ENCODE results near the gene CYP27C1.

CYP27C1 gene

DNA sequence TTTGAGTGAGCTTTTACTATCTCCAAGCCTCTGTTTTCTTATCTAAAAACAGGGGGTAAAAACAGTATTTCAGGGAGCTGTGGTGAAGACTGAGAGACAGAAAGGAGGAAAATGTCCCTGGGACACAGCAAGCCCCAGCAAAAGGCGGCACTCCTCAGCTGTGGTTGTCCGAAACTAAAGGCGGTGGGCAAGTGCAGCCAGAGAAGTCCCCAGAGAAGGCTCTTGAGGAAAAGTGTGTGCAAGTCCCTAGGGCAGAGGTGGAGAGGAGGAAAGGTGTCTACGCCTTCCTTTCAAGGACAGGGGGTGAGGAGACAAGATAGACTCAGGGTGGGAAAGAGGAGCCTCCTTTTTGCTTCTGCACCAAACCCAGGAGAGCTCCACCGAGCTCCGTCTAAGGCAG, 45.5 kb downstream of the CYP27C1 start:
- no peak overlapping the region for H3K4me3 ChIP-seq (ENCODE audit: low read depth, low read length)
- TF ChIP-seq, protein P1, sequence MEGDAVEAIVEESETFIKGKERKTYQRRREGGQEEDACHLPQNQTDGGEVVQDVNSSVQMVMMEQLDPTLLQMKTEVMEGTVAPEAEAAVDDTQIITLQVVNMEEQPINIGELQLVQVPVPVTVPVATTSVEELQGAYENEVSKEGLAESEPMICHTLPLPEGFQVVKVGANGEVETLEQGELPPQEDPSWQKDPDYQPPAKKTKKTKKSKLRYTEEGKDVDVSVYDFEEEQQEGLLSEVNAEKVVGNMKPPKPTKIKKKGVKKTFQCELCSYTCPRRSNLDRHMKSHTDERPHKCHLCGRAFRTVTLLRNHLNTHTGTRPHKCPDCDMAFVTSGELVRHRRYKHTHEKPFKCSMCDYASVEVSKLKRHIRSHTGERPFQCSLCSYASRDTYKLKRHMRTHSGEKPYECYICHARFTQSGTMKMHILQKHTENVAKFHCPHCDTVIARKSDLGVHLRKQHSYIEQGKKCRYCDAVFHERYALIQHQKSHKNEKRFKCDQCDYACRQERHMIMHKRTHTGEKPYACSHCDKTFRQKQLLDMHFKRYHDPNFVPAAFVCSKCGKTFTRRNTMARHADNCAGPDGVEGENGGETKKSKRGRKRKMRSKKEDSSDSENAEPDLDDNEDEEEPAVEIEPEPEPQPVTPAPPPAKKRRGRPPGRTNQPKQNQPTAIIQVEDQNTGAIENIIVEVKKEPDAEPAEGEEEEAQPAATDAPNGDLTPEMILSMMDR (IDR thresholded peaks at IDR 0.05; ENCODE audit: low read depth, low read length): no peak

DNA sequence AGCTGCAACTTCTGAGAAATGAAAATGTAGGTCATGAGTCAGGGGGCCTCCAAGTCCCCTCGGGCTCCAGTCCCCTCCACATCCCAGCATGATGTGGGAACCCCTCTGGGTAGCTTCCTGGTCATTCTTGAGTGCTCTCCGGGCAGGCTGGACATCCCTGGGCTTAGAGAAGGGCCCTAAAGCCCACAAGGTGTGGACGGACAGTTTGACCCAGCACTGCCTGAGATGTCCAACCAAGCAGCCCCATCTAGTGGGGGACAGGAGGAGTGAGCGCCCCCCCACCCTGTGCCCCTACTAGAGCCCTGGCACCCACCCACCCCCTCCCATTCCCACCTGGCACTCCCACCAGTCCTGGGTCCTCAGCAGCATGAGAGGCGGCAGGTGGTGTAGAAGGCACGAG, 46.0 kb downstream of the CYP27C1 start:
- H3K4me3 ChIP-seq (ENCODE audit: low read depth, low read length): no peak overlapping the region
- TF ChIP-seq, protein P1 (IDR thresholded peaks at IDR 0.05; ENCODE audit: low read depth, low read length): no peak

DNA sequence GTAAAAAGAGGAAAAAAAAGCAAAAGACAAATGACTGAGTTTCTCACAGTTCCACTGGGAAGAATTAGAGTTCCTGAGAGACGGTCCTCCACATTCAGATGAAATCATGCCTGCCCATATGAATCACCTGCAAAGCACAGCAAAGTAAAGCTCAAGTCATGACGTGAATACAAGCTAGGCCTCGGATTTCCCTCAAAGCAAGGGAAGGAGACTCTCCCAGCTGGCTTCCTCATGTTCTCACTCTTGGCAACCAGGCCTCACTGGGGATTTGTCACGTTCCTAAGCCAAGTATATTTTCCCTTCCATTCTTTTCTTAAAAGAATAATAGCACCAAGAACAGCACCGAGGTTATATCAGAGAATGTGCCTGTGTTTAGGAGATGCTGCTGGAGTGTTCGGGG, 47.0 kb downstream of the CYP27C1 start:
- no peak overlapping the region for H3K4me3 ChIP-seq (ENCODE audit: low read depth, low read length)
- TF ChIP-seq, protein P1 (IDR thresholded peaks at IDR 0.05; ENCODE audit: low read depth, low read length): no peak

DNA sequence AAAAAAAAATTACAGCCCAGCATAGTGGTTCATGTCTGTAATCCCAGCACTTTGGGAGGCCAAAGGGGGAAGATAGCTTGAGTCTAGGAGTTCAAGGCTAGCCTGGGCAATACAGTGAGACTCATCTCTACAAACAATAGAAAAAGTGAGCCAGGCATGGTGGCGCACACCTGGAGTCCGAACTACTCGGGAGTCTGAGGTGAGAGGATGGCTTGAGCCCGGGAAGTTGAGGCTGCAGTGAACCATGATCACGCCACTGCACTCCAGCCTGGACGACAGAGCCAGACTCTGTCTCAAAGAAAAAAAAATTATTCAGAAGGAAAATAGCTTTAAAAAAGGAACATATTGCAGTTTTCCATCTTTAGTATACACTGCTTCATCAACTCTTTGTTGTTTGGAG, 47.8 kb downstream of the CYP27C1 start:
- TF ChIP-seq, protein P1 (IDR thresholded peaks at IDR 0.05; ENCODE audit: low read depth, low read length): no peak
- H3K4me3 ChIP-seq (ENCODE audit: low read depth, low read length): no peak overlapping the region

DNA sequence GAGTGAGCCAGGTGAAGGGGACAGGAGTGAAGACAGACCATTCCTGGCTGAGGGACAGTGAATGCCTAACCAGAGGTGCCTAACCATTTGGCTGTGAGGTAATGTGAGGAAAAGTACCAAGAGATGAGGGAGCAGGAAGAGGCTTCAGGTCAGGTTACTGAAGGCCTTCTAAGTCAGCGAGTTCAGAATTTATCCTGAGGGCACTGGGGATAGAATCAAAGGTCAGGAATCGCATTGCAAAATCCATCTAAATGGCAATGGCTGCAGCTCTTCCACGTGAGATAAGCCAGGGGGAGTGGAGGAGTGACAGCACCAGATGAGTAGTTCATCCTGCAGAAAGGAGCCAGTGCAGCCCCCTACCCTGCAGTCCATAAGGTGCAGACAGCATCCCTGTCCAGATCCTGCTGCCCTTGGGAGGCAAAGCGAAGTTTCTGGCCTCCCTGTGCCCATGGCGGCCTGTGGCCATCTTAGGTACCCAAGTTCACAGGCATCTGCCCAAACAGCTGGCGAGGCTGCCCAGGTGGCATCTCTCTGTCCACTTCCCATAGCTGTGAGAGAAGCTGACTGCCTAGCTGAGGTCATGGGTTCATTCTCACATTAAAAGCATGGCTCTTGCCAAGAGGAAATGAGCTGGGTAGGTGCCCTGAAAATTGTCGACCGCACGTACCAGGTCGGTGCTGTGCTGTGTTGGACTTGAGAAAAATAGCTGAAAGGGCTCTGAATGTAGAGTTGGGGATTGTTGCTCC, 49.5 kb downstream of the CYP27C1 start:
- TF ChIP-seq, protein P1 (IDR thresholded peaks at IDR 0.05; ENCODE audit: low read depth, low read length): no peak
- H3K4me3 ChIP-seq (ENCODE audit: low read depth, low read length): no peak overlapping the region

DNA sequence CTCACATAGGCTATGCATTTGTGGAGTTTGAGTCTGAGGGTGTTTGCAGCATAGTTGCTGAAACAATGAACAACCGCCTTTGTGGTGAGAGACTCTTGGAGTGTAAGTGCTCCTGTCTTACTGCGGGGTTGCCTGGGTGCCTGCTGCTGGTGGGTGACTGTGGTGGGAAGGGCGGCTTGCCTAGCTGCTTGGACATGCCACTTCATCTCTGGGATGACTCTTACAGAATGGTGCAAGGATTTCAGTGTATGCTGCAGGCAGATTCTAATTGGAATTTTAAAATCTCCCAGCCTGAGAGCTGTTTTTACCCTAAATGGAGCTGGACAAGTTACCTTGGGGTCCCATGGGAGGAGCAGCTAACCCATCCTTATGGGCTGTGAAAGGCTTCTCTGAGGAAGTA, 50.1 kb downstream of the CYP27C1 start:
- TF ChIP-seq, protein P1 (IDR thresholded peaks at IDR 0.05; ENCODE audit: low read depth, low read length): no peak
- H3K4me3 ChIP-seq (ENCODE audit: low read depth, low read length): no peak overlapping the region

DNA sequence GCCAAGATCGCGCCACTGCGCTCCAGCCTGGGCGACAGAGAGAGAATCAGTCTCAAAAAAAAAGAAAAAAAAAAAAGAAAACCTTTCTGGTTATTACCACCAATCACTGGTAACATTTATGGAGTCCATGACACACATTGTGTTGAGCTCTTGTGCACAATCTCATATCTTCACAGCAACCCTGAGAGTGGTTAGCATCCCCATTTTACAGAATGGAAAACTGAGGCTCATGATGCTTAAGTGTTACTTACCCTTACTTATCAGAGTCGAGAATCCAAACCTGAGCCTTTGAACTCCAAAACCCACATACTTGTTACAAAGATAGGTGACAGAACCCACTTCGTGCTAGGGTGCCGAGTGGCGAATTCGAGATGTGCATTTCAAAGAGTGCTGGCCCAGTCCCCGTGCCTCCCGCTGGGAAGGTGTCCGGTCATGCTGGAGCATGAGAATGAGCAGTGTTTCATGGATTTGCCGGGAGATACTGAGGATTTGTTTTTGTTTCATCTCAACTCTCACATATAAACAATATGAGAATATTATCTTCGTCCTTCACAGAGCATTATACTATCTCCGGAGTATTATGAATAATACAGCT, 50.9 kb downstream of the CYP27C1 start:
- no peak overlapping the region for H3K4me3 ChIP-seq (ENCODE audit: low read depth, low read length)
- TF ChIP-seq, protein P1 (IDR thresholded peaks at IDR 0.05; ENCODE audit: low read depth, low read length): no peak

Data from WI38 (cell line).